IMR-90 (cell line): ENCODE measurements around the gene PCED1B. TPM values are rescaled to one million over a fixed set of nuclear protein-coding genes. Genes with fewer than 3 reads are reported as not detected.

Experiments
- ATAC-seq: fragments of 200-7000 bp; cut with Tn5 transposase; 2 replicates; pipeline ENCODE4 v1.9.1; 2020; ENCODE audit warnings: low read depth, mild to moderate bottlenecking, moderate library complexity
- BruUV-seq: library from RNA; stranded (reverse); fragments of 400-500 nt; replicated peaks from 2 replicates; lab custom pipeline; 2021; lab: Mats Ljungman, UMichigan
- CTCF ChIA-PET: fragments of 300-600 bp; formaldehyde crosslinking; extraction: SDS; loops from one replicate; lab custom pipeline; 2021; ENCODE audit warnings: antibody characterized with exemption; lab: Yijun Ruan, JAX
- POLR2A ChIA-PET: fragments of 300-600 bp; sonication (Branson Sonifier 250); formaldehyde crosslinking; loops from one replicate; lab custom pipeline; 2022; ENCODE audit warnings: antibody characterized with exemption; ENCODE audit not compliant: unreplicated experiment; lab: Charles Lee
- DNase-seq: peaks from one replicate; pipeline ENCODE4 v3.0.0; 2013
- H2AFZ ChIP-seq: replicated peaks from 2 replicates; pipeline ENCODE3; 2013; ENCODE audit warnings: low read length, mild to moderate bottlenecking; ENCODE audit not compliant: poor library complexity
- H2AK5ac ChIP-seq: 2 replicates; pipeline ENCODE4 v1.6.1; 2013; ENCODE audit warnings: low read depth, low read length, inconsistent platforms
- H2AK9ac ChIP-seq: replicated peaks from 2 replicates; pipeline ENCODE3; 2013; ENCODE audit warnings: mild to moderate bottlenecking, low read depth, low read length, moderate library complexity; ENCODE audit not compliant: poor library complexity
- H2BK120ac ChIP-seq: 2 replicates; pipeline ENCODE4 v1.6.1; 2013; ENCODE audit warnings: low read depth, low read length, inconsistent platforms
- H2BK15ac ChIP-seq: 3 replicates; pipeline ENCODE4 v1.6.1; 2013; ENCODE audit warnings: low read depth, low read length, inconsistent platforms
- H2BK20ac ChIP-seq: 2 replicates; pipeline ENCODE4 v1.6.1; 2013; ENCODE audit warnings: low read depth, mild to moderate bottlenecking, inconsistent platforms, low read length, moderate library complexity
- H2BK5ac ChIP-seq: 2 replicates; pipeline ENCODE4 v1.6.1; 2013; ENCODE audit warnings: mild to moderate bottlenecking, low read depth, low read length, inconsistent platforms; ENCODE audit not compliant: poor library complexity, severe bottlenecking
- H3K14ac ChIP-seq: replicated peaks from 2 replicates; pipeline ENCODE4 v1.6.1; 2013; ENCODE audit warnings: low read depth, low read length, inconsistent platforms
- H3K18ac ChIP-seq: 2 replicates; pipeline ENCODE4 v1.6.1; 2013; ENCODE audit warnings: low read depth, low read length, control low read depth
- H3K23ac ChIP-seq: 2 replicates; pipeline ENCODE4 v1.6.1; 2013; ENCODE audit warnings: low read depth, low read length, inconsistent platforms
- H3K27ac ChIP-seq: 2 replicates; pipeline ENCODE4 v1.5.1; 2013; ENCODE audit warnings: mild to moderate bottlenecking, control low read depth, low read length; ENCODE audit not compliant: insufficient read depth
- H3K27me3 ChIP-seq: 2 replicates; pipeline ENCODE4 v1.6.1; 2013; ENCODE audit warnings: low read length; ENCODE audit not compliant: control insufficient read depth, insufficient read depth
- H3K36me3 ChIP-seq: 2 replicates; pipeline ENCODE4 v1.6.1; 2013; ENCODE audit warnings: low read length, mixed read lengths; ENCODE audit not compliant: control insufficient read depth, insufficient read depth
- H3K4ac ChIP-seq: 2 replicates; pipeline ENCODE4 v1.6.1; 2013; ENCODE audit warnings: low read depth, low read length, inconsistent platforms
- H3K4me1 ChIP-seq: 2 replicates; pipeline ENCODE4 v1.6.1; 2013; ENCODE audit warnings: low read length, mixed read lengths; ENCODE audit not compliant: control insufficient read depth, insufficient read depth
- H3K4me2 ChIP-seq: 2 replicates; pipeline ENCODE4 v1.6.1; 2013; ENCODE audit warnings: low read depth, mild to moderate bottlenecking, control low read depth, low read length, moderate library complexity
- H3K4me3 ChIP-seq: 2 replicates; pipeline ENCODE4 v1.5.1; 2013; ENCODE audit warnings: low read depth, mild to moderate bottlenecking, control low read depth, low read length, moderate library complexity; ENCODE audit not compliant: insufficient read depth
- H3K56ac ChIP-seq: 2 replicates; pipeline ENCODE4 v1.6.1; 2013; ENCODE audit warnings: low read length, inconsistent platforms; ENCODE audit not compliant: insufficient read depth; ENCODE audit errors: extremely low read depth
- H3K79me1 ChIP-seq, 2 experiments: 2 replicates each; pipeline ENCODE4 v1.6.1; 2013; ENCODE audit warnings: low read length in 2 of 2, inconsistent platforms in 1 of 2, low read depth in 1 of 2
- H3K9ac ChIP-seq: 2 replicates; pipeline ENCODE4 v1.6.1; 2013; ENCODE audit warnings: low read depth, low read length, control low read depth
- H3K9me1 ChIP-seq: 2 replicates; pipeline ENCODE4 v1.6.1; 2013; ENCODE audit warnings: low read length, inconsistent platforms; ENCODE audit not compliant: insufficient read depth
- H3K9me3 ChIP-seq: 2 replicates; pipeline ENCODE4 v1.6.1; 2013; ENCODE audit warnings: low read length; ENCODE audit not compliant: control insufficient read depth, insufficient read depth
- H4K20me1 ChIP-seq: 2 replicates; pipeline ENCODE4 v1.6.1; 2013; ENCODE audit warnings: low read length, inconsistent platforms; ENCODE audit not compliant: insufficient read depth
- H4K5ac ChIP-seq: 2 replicates; pipeline ENCODE4 v1.6.1; 2013; ENCODE audit warnings: mild to moderate bottlenecking, low read depth, low read length, control low read depth
- H4K8ac ChIP-seq, 2 experiments: 2 replicates each; pipeline ENCODE4 v1.6.1; 2013; ENCODE audit warnings: low read depth in 2 of 2, low read length in 2 of 2, control low read depth in 1 of 2, inconsistent platforms in 1 of 2
- H4K91ac ChIP-seq: 2 replicates; pipeline ENCODE4 v1.6.1; 2013; ENCODE audit warnings: low read depth, low read length, inconsistent platforms; ENCODE audit not compliant: insufficient read depth
- BHLHE40 ChIP-seq: fragments of 150-350 bp; IDR thresholded peaks from 2 replicates; pipeline ENCODE4 v1.6.1; 2016; ENCODE audit warnings: mild to moderate bottlenecking, low read depth, low read length
- CEBPB ChIP-seq: IDR thresholded peaks from 2 replicates; pipeline ENCODE4 v1.6.1; 2012; ENCODE audit warnings: low read depth, low read length, improper control_type of control experiment
- CHD1 ChIP-seq: IDR thresholded peaks from 2 replicates; pipeline ENCODE4 v1.6.1; 2012; ENCODE audit warnings: low read depth, low read length, improper control_type of control experiment
- FOS ChIP-seq: fragments of 150-350 bp; IDR thresholded peaks from 2 replicates; pipeline ENCODE4 v1.6.1; 2016; ENCODE audit warnings: low read depth, low read length
- MAFK ChIP-seq: IDR thresholded peaks from 2 replicates; pipeline ENCODE4 v1.6.1; 2012; ENCODE audit warnings: low read depth, low read length, improper control_type of control experiment
- MXI1 ChIP-seq: IDR thresholded peaks from 2 replicates; pipeline ENCODE4 v1.6.1; 2012; ENCODE audit warnings: low read depth, mild to moderate bottlenecking, low read length, moderate library complexity, borderline replicate concordance
- NFE2L2 ChIP-seq: fragments of 150-350 bp; IDR thresholded peaks from 2 replicates; pipeline ENCODE4 v1.6.1; 2016; ENCODE audit warnings: low read depth, mild to moderate bottlenecking, low read length
- RCOR1 ChIP-seq: IDR thresholded peaks from 2 replicates; pipeline ENCODE4 v1.6.1; 2012; ENCODE audit warnings: mild to moderate bottlenecking, low read length, improper control_type of control experiment; ENCODE audit not compliant: insufficient replicate concordance
- RFX5 ChIP-seq: IDR thresholded peaks from 2 replicates; pipeline ENCODE4 v1.8.0; 2012; ENCODE audit warnings: low read depth, mild to moderate bottlenecking, low read length, moderate library complexity
- SMC3 ChIP-seq: fragments of 150-350 bp; IDR thresholded peaks from 2 replicates; pipeline ENCODE4 v1.6.1; 2016; ENCODE audit warnings: low read depth, mild to moderate bottlenecking, antibody characterized with exemption, low read length, moderate library complexity
- WGBS, 2 experiments: methylation state at CpG; one replicate each; pipeline versions ENCODE4 v1.1.5 to v1.1.7; 2013; ENCODE audit warnings: missing lambda C conversion rate in 2 of 2; ENCODE audit not compliant: insufficient read length in 1 of 2; ENCODE audit errors: extremely low coverage in 2 of 2; 5-methylcytosine and 5-hydroxymethylcytosine counted together
- dilution Hi-C: fragments of 300-500 bp; cut with HindIII; formaldehyde crosslinking; loops from one replicate; pipeline ENCODE4 v1.14.3; 2018; ENCODE audit warnings: low sequenced_read_pairs; ENCODE audit not compliant: unreplicated experiment
- in situ Hi-C: fragments of 300-500 bp; cut with MboI; formaldehyde crosslinking; loops from 3 replicates; pipeline ENCODE4 v1.14.3; 2019; ENCODE audit warnings: low sequenced_read_pairs, inconsistent platforms, mixed read lengths
- intact Hi-C: fragments of 100-400 bp; cut with micrococcal nuclease; formaldehyde crosslinking; loops from 2 replicates; pipeline ENCODE4 v1.10.0; 2022
- polyA plus RNA-seq, 3 experiments: library from polyadenylated mRNA; depleted of rRNA; stranded (reverse); fragments of >200 nt; gene quantifications; 2 replicates each; pipeline ENCODE4 v1.2.3, GENCODE V29; 2012; ENCODE audit warnings: low replicate concordance in 1 of 3
- total RNA-seq: library from RNA; depleted of rRNA; stranded (reverse); fragments of >200 nt; gene quantifications from 2 replicates; pipeline ENCODE4 v1.2.3, GENCODE V29; 2012
- TF ChIP-seq, protein P1 (sequence below): fragments of 150-350 bp; IDR thresholded peaks from 2 replicates; pipeline ENCODE4 v1.6.1; 2017; ENCODE audit warnings: mild to moderate bottlenecking, antibody characterized with exemption, low read length, low read depth
- TF ChIP-seq, protein P2 (sequence below): conservative IDR thresholded peaks from 2 replicates; pipeline ENCODE4 v1.5.1; 2012; ENCODE audit warnings: mild to moderate bottlenecking, low read depth, low read length, improper control_type of control experiment
- TF ChIP-seq, protein P3 (sequence below): fragments of 150-350 bp; IDR thresholded peaks from 2 replicates; pipeline ENCODE4 v1.6.1; 2016; ENCODE audit warnings: low read depth, mild to moderate bottlenecking, low read length, moderate library complexity, borderline replicate concordance

PCED1B gene
- total and polyA plus RNA-seq, 2 of the 4 experiments (the other 2 are of a cell fraction) = 0.36 to 2.6 TPM

DNA sequence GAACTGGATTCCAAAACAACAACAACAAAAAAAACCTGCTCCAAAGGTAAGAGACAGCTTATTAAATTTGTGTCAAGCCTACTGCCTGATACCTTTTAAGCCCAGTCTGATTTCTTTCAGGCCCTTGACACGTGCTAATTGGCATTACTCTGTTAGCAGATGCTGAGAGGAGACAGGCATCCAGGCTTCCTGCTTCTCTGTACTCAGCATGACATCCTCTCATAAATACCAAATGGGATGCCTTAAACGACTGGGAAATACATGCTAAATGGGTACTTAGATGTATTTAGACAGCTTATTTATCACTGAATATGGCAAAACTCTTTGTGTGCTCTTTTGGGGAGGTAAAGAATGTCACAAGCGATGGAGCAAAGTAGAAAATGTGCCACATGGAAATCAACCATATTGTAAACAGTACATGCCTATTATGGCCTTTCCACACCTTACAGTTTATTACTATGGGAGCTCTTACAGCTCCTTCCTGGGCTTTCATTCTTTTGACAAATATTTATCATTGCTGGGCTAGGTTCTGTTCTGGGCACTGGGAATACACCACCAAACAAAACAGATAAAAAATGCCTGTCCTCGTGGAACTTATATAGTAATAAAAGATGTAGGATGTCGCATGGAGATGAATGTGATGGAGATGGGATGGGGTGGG lies 11.5 kb upstream of the PCED1B start:
- no CpG with 5 or more reads among the region's 5 CpGs for whole genome bisulfite sequencing, 2 experiments
- no peak overlapping the region for H2BK5ac ChIP-seq
- intact Hi-C loops = no loop called here

More for the DNA sequence above, 11.5 kb upstream of the PCED1B start:
- Histone ChIP-seq H2BK20ac (no peak overlapping the region), H3K79me1 (no peaks in the 10 kb centered on the region), H3K14ac (no peak overlapping the region), H2AK5ac (no peak overlapping the region), H3K9me1 (no peaks in the 10 kb centered on the region), H3K4me3 (no peak overlapping the region), H3K4me2 (no peak overlapping the region), H3K56ac (no peak overlapping the region), H4K91ac (no peak overlapping the region), H2AFZ (no peak overlapping the region), H2BK120ac (no peak overlapping the region), H3K18ac (no peak overlapping the region), H3K36me3 (no peaks in the 10 kb centered on the region), H4K5ac (no peak overlapping the region), H3K9ac (no peak overlapping the region), H3K4me1 (no peaks in the 10 kb centered on the region), H3K27ac (no peak overlapping the region), H3K27me3 (no peaks in the 10 kb centered on the region), H3K9me3 (no peaks in the 10 kb centered on the region), H4K8ac (no peak overlapping the region), H2BK15ac (no peak overlapping the region), H4K20me1 (no peaks in the 10 kb centered on the region), H3K4ac (no peak overlapping the region), H2AK9ac (no peak overlapping the region), H3K23ac (no peak overlapping the region)
- no TSS peak for BruUV-seq
- ATAC-seq (no peak), DNase-seq (no peak)
- no peak for TF ChIP-seq CEBPB
- no peak for TF ChIP-seq MAFK
- TF ChIP-seq RCOR1 = no peak
- no peak for TF ChIP-seq BHLHE40
- TF ChIP-seq NFE2L2 = no peak
- TF ChIP-seq, protein P1, sequence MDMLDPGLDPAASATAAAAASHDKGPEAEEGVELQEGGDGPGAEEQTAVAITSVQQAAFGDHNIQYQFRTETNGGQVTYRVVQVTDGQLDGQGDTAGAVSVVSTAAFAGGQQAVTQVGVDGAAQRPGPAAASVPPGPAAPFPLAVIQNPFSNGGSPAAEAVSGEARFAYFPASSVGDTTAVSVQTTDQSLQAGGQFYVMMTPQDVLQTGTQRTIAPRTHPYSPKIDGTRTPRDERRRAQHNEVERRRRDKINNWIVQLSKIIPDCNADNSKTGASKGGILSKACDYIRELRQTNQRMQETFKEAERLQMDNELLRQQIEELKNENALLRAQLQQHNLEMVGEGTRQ = no peak
- no peak for TF ChIP-seq SMC3
- TF ChIP-seq MXI1 = no peak
- no peak for TF ChIP-seq RFX5
- no peak for TF ChIP-seq FOS
- no peak for TF ChIP-seq CHD1
- TF ChIP-seq, protein P2, sequence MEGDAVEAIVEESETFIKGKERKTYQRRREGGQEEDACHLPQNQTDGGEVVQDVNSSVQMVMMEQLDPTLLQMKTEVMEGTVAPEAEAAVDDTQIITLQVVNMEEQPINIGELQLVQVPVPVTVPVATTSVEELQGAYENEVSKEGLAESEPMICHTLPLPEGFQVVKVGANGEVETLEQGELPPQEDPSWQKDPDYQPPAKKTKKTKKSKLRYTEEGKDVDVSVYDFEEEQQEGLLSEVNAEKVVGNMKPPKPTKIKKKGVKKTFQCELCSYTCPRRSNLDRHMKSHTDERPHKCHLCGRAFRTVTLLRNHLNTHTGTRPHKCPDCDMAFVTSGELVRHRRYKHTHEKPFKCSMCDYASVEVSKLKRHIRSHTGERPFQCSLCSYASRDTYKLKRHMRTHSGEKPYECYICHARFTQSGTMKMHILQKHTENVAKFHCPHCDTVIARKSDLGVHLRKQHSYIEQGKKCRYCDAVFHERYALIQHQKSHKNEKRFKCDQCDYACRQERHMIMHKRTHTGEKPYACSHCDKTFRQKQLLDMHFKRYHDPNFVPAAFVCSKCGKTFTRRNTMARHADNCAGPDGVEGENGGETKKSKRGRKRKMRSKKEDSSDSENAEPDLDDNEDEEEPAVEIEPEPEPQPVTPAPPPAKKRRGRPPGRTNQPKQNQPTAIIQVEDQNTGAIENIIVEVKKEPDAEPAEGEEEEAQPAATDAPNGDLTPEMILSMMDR = no peak
- TF ChIP-seq, protein P3, sequence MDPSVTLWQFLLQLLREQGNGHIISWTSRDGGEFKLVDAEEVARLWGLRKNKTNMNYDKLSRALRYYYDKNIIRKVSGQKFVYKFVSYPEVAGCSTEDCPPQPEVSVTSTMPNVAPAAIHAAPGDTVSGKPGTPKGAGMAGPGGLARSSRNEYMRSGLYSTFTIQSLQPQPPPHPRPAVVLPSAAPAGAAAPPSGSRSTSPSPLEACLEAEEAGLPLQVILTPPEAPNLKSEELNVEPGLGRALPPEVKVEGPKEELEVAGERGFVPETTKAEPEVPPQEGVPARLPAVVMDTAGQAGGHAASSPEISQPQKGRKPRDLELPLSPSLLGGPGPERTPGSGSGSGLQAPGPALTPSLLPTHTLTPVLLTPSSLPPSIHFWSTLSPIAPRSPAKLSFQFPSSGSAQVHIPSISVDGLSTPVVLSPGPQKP = no peak
- in situ Hi-C loops = no loop called here
- ChIA-PET CTCF (interaction anchor here (0.6 to 0.7 kb wide), 2 partner anchors 81 to 128 kb away, joined by 3 read pairs; no protein-coding TSS in a partner anchor), POLR2A (no interaction called here)
- dilution Hi-C loops = no loop called here
